RKO (cell line): ENCODE data around the gene FRMPD4.
A peak's percentile ranks its signal among the peaks of the same experiment; 100 is the strongest.

Experiments
- DNase-seq: peaks from one replicate; pipeline ENCODE4 v3.0.0-alpha.2; 2016; ENCODE audit warnings: low spot score

The FRMPD4 gene

DNA sequence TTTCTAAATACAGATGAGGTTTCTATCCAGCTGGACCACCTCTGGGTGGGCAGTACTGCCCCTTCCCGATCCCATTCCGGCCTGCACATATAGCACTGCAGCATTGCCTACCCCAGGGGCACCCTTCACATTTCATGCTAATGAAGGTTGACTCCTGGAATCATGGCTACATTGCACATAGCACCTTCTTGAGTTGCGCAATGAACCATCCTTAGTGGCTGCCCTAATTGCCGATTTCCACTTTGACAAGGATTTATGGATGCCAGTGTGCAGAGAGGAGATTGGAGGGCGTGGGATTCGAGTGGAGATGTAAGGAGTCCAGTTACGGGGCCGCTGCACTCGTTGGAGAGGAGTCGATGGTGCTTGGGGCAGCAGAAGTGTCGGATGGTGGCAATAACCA, 229.0 kb downstream of the FRMPD4 start:
- DNase-seq: no peak

GRCh38 chrX:12370497-12370986, 232.3 kb downstream of the FRMPD4 start:
- DNase-seq: no peak

DNA sequence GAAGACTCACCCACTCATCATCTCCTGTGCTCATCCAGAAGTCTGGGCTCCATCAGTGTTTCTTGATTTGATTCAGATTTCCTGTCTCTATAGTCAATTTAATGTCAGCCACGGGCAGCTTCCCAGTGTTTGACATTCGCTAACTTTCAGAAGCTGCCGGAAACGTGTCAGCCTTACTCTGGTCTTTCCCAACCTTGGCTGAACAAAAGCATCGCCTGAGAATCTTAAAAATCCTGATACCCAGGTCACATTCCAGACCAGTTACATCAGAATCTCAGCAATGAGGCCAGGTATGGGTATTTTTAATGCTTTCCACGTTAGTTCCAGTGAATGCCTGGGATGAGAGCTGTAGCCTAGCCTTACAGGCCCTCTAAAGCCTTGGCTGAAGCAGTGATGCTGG, 233.8 kb downstream of the FRMPD4 start:
- DNase-seq: no peak

DNA sequence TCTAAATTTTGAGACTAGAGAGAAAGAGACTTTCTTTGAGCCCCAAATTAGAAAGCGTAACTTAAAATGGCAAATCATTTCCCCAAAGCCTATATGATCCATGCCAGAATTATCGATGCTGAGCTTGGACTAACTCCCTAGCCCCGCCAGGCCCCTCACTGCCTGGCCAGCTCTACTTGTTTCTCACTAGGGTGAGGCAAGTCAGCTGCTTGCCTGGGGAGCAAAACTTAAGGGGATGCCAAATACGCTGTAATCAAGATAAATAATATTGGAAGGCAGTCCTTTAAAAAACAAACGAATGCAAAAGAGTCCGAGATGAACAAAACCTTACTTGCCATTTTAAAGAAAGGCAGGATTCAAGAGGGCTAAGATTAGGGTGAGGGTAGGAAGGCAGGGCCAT, 236.0 kb downstream of the FRMPD4 start:
- DNase-seq: no peak

- no peak for DNase-seq
These were observed 240.0 kb downstream of the FRMPD4 start for GRCh38 chrX:12378253-12378652.

- no peak for DNase-seq
These were observed 240.4 kb downstream of the FRMPD4 start for GRCh38 chrX:12378706-12379105.

DNA sequence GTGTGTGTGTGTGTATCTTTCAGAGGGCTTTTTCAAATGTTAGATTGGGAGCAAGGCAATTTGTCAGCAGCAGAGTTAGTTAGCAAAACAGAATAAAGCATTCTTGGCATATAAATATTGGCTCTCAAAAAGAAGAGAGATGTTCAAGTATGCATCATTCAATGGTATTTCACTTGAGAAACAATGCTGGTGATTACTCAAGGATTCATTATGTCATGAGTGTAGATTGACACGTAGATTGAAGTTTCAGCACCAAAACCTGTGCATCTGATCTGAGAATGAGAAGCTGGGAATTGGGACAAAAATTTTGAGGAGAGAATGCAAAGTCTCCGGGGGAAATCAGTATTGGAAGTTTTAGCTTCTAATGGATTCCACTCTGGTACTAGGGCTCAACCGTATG, 241.4 kb downstream of the FRMPD4 start:
- no peak for DNase-seq

DNA sequence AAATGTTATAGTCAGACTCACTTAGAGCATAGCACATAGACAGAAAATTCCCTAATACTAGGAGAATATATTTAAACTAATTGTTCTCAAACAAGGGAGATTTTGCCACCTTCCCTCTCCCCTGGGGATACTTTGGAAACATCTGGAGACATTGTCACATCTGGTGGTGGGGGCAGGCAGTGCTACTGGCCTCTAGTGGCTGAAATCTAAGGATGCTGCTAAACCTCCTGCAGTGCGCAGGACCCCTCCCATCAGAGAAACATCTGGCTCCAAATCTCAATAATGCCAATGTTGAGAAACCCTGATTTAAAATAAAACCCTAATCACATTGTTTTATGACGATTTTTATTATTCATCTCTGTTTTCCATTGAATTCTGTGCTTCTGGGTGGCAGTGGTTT, 244.9 kb downstream of the FRMPD4 start:
- no peak for DNase-seq

- DNase-seq: peak; percentile 8
These were observed 252.0 kb downstream of the FRMPD4 start for GRCh38 chrX:12390301-12390700.

DNA sequence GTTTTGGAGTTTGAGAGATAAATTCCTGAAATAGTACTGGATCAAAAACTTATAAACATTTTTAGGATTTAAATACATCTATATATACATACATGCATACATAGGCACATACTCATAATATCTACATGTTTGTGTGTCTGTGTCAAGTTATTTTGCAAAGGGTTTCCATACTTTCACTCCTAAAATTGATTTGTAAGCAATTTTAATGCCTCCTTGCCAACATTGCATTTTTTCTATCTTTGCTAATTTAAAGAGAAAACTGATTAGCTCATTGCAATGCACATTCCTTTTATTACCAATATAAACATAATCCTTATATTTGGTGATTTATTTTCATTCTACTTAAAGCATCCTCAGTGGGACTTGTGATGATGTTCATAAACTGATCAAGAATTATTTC, 258.3 kb downstream of the FRMPD4 start:
- DNase-seq: no peak

- no peak for DNase-seq
These were observed 261.9 kb downstream of the FRMPD4 start for GRCh38 chrX:12400218-12400617.

DNA sequence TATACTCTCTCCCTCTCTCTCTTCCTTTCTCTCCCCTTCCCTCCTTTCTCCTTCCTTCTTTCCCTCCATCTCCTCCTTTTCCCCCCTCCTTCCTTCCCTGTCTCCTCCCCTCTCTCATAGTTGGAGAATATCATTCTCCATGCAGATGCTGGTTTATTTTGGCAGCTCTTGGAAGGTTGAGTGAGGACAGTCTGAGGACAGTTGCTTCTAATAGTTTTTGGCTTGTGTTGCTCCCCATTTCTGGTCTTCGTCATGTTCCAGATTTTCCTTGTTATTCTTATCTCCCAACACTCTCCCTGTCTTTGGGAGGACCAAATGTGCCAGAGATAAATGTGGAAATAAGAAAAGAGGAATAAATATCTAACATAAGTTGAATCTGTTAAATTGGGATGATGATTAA, 263.0 kb downstream of the FRMPD4 start:
- no peak for DNase-seq

GRCh38 chrX:12403474-12404082, 265.3 kb downstream of the FRMPD4 start:
- DNase-seq: no peak

DNA sequence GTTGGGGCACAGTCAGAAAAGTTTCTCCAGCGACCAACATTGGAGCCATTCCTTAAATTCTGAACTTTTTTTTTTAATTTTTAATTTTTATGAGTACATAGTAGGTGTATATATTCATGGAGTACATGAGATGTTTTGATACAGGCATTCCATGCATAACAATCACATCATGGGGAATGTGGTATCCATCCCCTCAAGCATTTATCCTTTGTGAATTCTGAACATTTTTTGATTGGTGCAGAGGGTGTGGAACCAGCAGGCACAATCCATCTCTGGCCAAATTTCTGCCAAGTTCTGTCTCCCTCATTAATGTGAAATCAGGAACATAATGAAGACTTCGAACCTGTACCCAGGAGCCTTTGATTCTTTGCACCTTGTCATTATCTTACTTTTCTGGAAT, 267.0 kb downstream of the FRMPD4 start:
- no peak for DNase-seq

DNA sequence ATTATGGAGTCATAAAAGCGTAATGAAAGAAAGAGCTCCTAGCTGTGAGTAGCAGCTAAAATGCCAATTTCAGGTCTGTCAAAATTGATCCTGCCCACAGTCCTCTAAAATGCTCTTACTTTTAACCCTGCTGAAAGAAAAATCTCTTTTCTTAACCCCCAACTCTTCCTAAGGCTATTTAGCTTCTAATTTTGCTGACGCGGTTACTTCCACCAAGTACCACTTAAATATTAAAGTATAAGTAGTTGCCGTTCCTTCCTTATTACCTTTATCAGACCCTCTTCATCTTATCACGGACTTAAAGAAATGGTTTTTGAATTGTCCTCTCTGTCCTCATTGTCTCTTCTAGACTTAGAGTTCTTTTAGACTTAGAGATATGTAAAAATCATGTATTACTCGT, 272.2 kb downstream of the FRMPD4 start:
- no peak for DNase-seq

DNA sequence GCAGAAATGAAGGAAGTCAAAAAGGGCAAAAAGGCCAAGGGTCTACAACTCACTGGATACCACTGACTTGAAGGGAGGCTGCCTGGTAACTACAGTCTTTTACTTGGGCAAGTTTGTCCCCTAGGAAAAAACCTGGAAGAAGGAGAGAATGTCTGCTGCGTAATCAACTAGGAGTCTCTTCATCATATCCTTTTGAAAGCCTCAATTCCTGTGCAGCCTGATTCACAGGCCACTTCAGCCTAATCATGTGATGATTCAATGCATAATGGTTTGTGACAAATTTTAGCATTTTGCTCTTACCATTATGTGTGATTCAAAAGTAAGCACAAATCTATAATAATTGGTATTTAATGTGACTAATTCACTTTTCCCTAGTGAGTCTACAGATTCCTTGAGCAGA, 273.6 kb downstream of the FRMPD4 start:
- DNase-seq: no peak

GRCh38 chrX:12412561-12412960, 274.3 kb downstream of the FRMPD4 start:
- no peak for DNase-seq

DNA sequence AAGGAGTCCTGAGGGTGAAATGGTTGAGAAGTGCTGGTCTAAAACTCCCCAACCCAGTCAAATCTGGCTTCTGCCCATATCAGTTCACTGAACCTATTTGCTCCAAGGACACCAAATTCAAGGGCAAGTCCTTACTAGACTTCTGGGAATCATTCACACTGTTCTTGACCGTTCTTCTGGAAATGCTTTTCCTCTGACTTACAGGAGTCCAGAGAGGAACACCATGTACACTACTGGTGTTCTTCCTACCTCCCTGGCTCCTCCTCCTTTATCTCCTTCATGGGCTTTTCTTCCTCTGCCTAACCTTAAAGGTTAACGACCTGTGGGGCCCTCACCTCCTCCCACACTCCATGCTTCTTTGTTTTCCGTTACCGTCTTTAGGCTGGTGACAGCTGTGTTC, 281.3 kb downstream of the FRMPD4 start:
- DNase-seq: no peak

- DNase-seq: no peak
These were observed 283.6 kb downstream of the FRMPD4 start for GRCh38 chrX:12421918-12422317.

GRCh38 chrX:12423346-12423745, 285.1 kb downstream of the FRMPD4 start:
- DNase-seq: no peak

DNA sequence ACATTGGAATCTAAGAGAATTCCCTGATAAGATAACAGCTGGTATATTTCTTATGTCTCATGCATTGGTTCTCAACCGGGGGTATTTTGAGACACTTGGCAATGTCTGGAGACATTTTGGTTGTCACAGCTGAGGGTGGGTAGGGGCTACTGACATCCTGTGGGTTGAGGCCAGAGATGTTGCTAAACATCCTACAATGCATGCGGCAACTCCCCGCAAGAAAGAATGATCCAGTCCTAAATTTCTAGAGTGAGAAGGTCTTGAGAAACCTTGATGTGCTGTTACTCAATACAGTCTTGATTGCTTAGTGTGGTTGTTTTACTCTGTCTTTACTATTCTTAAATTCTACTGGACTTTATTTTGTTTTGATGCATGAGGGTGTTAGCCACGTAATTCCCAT, 287.2 kb downstream of the FRMPD4 start:
- no peak for DNase-seq

DNA sequence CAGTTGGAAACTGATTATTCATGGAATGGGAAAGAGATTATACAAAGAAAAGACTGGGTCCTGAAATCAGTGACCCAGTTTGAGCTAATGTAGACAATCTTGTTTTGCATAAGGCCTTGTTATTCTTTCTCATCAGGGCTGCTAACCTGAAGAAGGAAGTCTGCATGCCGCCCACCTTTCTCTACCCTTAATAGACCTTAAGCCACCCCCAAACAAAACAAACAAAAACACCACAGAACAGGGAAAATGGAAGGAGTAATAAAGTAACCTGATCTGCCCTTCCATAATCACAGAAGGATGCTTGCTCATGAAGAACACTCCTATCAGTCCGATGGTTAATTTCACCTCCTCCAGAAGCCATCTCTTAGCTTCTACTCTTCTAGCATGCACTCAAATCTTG, 288.1 kb downstream of the FRMPD4 start:
- no peak for DNase-seq

GRCh38 chrX:12434493-12434892, 296.2 kb downstream of the FRMPD4 start:
- no peak for DNase-seq

- no peak for DNase-seq
These were observed 301.1 kb downstream of the FRMPD4 start for GRCh38 chrX:12439416-12439815.

- DNase-seq: no peak
These were observed 302.0 kb downstream of the FRMPD4 start for GRCh38 chrX:12440246-12440645.
